Ovary (tissue), 3 donors: ENCODE results near the gene SUMF1.

ENCODE experiments used
- CTCF ChIP-seq, 3 donors: fragments of 450-650 bp in 2 of 3; fragments of 200-600 bp in 1 of 3; IDR thresholded peaks; one replicate each; pipeline versions ENCODE4 v1.5.1 to v1.8.0; 2016 to 2022; ENCODE audit warnings: antibody characterized with exemption in 3 of 3, mild to moderate bottlenecking in 1 of 3
- POLR2A ChIP-seq: fragments of 450-650 bp; IDR thresholded peaks from one replicate; pipeline ENCODE4 v1.6.1; 2017; ENCODE audit warnings: antibody characterized with exemption, mild to moderate bottlenecking, moderate library complexity
- donor health status: DM: no; HTN: no; CAD: no.

DNA sequence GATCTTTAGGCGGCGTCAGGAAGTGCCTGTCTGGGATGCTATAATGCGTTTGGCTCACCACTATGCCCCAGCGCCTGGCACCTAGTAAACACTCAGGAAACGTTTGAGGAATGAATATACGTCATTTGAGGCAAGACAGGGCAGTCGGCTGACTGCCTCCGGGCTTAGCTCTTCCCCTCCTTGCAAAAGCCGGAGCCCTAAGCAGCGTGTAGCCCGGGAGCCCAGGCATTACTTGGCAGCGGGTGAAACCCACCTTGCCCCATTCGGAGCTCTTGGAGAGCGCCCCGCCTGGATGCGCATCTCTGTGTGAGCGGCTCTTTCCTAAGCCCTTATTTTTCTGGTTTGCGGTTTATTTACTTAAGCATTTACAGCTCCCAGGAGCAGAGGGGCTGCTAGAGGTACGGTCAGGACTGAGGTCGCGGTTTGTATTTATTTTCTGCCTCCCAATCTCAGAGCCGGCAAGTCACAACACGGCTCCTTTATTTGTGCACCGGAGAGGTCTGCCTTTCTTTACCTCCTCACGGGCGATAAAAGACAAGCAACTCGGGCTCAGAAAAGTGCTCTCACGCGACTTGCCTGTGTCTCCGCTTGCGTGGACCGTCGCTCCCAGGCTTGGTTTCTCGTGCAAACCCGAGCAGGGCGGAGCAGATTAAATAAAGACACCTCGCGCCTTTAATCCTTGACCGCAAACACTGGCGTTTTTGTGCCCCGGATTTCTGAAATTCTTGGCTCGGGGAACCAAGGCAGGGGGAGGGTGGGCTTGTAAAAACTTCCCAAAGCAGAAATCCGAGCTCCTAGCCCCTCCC lies 25.3 kb upstream of the SUMF1 start:
- no peak for TF ChIP-seq CTCF (IDR thresholded peaks at IDR 0.05)
- TF ChIP-seq POLR2A, result no peak
